Glomerular visceral epithelial cell (primary cell): ENCODE results near the gene ITM2B.
A peak's percentile ranks its signal among the peaks of the same experiment; 100 is the strongest.
"Not testable (repeated sequence)": the region's sequence is repeated elsewhere in the genome, so short reads cannot be mapped to it uniquely, and the experiment has no call there.

Experiments used
- DNase-seq: peaks from one replicate; pipeline ENCODE4 v3.0.0-alpha.2; 2016; ENCODE audit errors: extremely low spot score

The ITM2B gene

DNA sequence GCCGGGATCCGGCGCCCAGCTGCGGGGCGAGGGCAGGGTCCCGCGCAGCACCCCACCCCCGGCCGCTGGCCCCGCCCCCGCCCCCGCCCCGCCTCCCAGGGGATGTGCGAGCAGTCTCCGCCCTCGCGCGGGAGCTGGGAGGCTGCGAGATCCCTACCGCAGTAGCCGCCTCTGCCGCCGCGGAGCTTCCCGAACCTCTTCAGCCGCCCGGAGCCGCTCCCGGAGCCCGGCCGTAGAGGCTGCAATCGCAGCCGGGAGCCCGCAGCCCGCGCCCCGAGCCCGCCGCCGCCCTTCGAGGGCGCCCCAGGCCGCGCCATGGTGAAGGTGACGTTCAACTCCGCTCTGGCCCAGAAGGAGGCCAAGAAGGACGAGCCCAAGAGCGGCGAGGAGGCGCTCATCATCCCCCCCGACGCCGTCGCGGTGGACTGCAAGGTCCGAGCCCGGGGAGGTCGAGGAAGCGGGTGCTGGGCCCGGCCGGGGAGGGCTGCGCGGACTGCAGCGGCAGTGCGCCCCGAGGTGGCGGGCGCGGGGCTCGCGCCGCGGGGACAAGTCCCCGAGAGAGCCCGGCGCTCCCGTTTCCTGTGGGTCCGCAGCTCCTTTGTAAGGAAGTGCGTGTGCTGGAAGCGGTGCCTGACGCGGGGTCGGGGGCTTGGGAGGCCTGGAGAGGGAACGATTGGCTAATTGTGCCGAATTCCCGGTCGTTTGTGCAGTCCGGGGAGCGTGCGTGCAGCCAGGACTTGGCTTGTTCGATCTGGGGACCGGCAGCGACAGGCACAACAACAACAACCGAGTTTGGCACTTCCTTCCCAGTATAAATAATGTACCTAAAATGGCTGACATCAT is at the start of gene ITM2B:
ITM2B (plus strand) TSS at position 161 of the 843 bp plus-strand sequence; CDS start at position 316, 155 bp downstream.
- DNase-seq: peak; percentile 84

DNA sequence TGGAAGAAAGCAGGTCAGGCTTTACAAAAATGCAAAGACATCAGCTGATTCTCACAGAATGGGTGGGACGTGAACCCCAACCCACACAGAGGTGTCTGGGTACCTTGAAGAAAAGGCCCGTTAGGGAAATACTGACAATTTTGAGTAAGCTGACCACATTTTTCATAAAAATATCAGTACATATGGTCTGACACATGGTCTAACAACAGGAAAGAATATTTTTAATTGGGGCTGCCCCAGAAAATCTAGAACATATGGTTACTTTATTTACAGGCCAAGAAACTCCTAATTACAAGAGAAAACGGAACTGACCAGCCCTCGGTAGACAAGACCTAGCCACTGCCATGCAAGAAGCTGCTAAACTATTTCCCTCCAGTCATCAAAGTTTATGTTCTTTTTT is 48.7 kb upstream of the ITM2B start:
- no peak for DNase-seq

DNA sequence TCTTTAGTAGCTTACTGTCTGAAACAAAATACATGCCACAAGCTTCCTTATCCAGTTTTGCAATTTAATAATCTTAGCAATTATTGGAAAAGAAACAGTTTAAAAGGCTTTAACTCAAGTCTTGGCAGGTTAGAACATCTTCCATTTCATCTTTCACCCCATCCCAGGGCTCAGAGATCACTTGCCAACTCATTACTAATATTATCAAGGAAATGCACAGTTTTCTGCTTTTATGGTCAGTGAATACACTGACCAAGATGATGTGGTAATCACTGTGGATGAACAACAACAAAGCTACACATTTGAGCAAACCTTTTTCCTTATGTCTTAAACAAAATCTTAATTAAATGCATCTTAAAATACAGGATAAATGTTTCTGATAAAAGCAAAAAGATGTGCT is 48.0 kb upstream of the ITM2B start:
- DNase-seq: no peak

DNA sequence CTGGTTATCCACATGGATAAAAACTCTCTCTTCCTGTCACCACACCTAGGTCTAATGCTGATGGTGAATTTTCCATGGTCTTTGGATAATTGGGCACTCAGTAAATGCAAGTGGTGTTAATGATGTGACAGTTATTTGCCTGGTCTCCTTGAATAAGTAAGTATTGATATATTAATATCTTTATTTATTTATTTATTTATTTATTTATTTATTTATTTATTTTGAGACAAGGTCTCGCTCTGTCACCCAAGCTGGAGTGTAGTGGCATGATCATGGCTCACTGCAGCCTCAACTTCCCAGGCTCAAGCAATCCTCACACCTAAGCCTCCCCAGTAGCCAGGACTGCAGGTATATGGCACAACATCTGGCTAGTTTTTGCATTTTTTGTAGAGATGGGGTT is 46.3 kb upstream of the ITM2B start:
- no peak for DNase-seq

DNA sequence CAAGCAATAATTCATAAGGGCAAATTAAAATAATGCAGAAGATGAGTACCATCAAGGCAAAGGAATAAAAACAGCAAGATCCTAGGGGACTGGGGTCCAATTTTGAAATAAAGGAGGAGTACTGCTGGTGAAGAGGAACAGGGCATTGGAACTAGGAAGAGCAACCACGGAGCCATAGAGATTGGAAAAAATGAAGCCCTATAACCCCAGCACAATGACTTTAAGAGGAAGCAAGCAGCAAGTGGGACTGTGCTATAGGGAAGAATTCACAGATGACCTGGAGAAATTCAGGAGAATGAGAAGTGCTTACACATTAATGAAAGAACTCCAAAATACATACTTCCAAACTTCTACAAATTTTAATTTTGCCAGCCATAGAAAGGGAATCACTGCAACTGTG is 44.9 kb upstream of the ITM2B start:
- DNase-seq: no peak

DNA sequence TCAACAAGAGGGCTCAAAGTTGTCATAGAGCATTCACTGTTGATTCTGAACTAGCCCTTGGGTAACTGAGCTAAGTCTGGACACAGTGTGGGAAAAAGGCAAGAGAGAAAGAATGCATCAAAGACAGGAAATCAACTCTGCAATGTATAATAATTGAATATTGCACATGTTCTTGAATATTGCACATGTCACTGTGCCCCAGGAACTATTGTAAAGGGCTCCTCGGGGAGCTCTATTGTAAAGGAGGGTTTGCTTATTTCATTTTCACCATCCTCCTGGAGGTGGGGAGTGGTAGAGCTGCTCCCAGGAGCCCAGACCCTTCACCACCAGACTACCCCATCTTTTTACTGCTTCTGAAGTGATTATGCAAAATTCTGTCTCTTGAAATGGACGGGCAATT is 44.4 kb upstream of the ITM2B start:
- no peak for DNase-seq

DNA sequence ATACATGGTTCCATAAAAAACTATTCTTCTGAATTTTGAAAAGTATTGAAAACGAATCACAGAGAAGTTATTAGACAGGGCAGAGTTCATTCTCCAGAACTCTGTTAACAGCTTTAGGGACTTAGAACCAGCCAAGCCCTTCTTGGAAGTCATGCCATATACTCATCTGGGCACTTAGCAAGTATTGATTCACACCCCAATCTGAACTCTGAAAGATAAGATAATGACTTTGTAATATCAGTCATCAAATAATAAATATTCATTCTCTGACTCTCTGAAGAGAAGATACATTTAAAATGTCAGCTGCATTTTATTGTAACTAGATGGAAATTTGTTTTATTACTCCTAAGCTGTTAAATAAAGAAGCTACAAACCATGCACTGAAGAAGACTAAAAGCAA is 43.8 kb upstream of the ITM2B start:
- DNase-seq: no peak

DNA sequence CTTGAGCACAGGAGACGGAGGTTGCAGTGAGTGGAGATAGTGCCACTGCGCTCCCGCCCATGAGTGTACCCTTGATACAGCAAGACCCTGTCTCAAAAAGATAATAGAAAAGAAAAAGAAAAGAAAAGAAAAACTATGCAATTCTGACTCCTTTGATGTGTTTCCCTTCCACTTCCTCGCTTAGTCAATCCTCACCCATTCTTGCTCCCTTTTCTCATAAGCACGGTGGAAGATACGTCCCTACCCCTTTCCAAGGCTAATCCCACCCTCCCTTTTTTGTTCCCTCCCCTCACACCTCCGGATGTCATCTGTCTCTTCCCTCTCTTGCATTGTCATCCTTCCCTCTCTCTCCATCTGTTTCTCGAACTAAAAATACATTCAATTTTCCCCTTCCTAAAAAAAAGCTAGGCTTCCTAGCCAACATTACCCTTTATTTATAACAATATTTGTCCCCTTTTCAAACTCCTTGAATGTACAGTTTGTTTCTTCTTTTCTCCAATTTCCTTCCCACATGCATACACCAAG is 40.5 kb upstream of the ITM2B start:
- no peak for DNase-seq

DNA sequence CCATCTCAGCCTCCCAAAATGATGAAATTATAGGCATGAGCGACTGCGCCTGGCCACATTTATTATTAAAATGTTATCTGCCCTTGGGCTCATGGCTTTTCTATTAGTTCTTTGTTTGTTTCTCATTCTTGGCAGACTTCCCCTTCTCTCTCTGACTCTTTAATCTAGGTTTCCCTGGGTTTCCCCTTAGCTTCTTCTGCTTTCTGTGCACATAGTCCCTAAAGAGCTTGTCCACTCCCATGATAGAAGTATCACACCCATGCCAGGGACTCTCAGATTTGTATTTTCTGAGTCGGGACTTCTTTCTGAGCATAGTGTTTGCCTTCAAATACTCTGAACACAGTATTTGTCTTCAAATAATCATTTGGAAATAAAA is 38.6 kb upstream of the ITM2B start:
- no peak for DNase-seq

DNA sequence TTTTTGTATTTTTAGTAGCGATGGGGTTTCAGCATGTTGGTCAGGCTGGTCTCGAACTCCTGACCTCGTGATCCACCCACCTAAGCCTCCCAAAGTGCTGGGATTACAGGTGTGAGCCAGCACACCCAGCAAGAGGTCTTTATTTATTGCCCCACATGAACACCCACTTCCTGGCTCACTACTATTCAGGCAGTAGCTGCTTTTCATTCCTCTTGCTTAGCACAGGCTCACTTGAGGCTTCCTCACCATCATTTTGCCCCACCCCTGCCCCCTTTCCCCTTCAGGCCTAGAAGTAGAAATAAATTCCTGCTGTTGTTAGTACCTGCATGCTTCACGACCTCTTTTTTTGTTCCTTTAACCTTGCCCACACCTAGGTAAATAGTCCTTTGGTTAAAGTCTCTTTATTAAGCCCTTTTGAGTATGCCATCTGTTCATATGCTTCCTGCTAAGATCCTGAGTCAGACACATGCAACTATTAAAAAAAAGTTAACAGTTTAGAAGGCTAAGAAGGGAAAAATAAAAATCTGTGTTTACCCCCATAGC is 33.5 kb upstream of the ITM2B start:
- no peak for DNase-seq

DNA sequence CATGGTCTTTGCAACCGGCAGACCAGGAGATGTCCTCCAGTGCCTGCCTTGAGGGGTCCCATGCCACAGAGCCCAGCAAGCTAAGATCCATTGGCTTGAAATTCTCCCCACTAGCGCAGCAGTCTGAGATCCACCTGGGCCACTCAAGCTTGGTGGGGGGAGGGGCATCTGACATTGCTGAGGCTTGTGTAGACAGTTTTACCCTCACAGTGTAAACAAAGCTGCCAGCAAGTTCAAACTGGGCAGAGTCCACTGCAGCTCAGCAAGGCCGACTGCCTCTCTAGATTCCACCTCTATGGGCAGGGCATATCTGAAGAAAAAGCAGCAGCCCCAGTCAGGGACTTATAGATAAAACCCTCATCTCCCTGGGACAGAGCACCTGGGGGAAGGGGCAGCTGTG is 32.0 kb upstream of the ITM2B start:
- DNase-seq: no peak

DNA sequence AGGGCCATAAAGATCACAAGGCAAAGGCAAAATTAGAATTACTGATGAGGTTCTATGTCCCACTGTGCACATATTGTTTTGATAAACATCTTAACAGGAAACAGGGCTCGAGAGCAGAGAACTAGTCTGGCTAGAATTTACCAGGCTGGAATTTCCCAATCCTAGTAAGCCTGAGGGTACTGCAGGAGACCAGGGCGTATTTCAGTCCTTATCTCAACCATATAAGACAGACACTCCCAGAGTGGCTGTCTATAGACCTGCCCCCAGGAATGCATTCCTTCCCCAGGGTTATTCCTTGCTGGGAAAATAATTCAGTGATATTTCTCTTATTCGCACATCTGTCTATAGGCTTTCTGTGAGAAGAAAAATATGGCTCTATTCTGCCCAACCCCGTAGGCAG is 25.8 kb upstream of the ITM2B start:
- DNase-seq: not testable (repeated sequence)

DNA sequence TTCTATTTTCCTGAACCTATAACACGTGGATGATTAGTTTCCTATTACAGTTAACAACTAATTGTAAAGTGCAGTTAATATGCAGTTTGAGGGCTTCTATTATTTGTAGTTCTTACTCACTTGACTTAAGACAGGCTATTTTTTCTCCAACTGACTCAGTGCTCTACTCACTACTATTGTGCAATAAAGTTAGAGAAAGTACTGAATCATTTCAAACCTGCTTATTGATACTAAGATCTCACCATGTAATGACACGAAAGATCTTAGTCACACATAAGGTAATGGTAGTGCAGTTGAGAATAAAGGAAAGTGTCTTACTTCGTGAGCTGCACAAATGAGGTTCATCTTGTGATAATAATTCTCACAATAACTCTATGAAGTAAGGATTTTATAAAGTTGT is 22.8 kb upstream of the ITM2B start:
- DNase-seq: peak; percentile 31

DNA sequence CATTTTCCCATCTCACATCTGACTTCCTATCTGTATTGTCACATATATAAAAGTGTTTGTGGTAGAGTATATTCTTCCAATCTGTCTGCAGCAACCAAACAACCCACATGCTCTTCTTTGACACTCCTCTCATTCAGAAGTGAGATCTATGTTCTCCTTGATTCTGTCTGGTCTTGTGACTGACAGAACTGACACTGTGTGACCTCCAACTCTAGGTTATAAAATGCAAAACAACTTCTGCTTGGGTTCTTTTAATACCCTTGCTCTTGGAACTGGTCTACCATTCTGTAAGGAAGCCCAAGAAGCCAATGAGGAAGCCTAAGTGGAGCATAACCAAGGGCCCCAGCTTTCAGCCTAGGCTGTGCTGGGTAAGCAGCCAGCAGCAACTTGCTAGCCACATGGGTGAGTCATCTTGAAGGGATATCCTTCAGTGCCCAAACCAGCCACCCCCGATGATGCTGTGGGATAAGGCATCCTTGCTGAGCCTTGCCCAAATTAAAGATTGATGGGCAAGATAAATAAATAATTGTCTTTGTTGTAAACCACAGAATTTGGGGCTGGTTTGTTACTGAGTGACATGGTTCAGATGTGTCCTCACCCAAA is 18.4 kb upstream of the ITM2B start:
- no peak for DNase-seq

DNA sequence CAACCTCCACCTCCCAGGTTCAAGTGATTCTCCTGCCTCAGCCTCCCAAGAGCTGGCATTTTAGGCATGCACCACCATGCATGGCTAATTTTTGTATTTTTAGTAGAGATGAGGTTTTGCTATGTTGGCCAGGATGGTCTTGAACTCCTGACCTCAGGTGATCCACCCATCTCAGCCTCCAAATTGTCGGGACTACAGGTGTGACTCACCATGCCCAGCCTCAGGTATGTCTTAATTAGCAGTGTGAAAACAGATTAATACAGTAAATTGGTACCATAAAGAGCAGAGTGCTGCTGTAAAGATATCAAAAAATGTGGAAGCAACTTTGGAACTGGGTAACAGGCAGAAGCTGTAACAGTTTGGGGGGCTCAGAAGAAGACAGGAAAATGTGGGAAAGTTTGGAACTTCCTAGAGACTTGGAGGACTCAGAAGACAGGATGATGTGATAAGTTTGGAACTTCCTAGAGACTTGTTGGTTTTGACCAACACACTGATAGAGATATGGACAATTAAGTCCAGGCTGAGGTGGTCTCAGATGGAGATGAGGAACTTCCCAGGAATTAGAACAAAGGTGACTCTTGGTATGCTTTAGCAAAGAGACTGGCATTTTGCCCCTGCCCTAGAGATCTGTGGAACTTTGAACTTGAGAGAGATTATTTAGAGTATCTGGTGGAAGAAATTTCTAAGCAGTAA is 17.3 kb upstream of the ITM2B start:
- DNase-seq: not testable (repeated sequence)

DNA sequence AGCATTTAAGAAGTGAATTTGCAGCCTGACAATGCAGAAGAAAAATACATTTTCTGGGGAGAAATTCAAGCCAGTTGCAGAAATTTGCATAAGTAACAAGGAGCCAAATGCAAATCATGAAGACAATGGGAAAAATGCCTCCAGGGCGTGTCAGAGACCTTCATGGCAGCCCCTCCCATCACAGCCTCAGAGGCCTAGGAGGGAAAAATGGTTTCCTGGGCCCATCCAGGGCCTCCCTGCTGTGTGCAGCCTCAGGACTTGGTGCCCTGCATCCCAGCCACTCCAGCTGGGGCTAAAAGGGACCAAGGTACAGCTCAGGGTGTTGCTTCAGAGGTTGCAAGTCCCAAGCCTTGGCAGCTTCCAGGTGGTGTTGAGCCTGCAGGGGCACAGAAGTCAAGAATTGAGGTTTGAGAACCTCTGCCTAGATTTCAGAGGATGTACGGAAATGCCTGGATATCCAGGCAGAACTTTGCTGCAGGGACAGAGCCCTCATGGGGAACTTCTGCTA is 16.7 kb upstream of the ITM2B start:
- no peak for DNase-seq

DNA sequence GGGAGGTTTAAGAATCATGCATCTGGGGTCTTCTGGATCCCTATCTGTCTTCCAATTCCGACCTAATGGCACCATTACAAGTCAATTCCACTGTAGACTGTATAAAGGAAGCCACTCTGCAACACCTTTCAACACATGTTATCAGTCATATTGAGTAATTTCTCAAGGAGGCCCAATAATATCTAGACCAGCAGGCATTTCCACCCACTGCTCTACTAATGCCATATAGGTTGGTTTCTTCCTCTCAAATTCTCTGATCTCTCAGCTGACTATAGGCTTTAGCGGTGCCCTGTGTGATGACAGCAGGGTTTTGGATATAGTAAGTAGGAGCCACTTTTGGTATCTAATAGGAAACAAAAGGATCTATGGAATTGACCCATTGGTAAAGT is 12.4 kb upstream of the ITM2B start:
- no peak for DNase-seq

DNA sequence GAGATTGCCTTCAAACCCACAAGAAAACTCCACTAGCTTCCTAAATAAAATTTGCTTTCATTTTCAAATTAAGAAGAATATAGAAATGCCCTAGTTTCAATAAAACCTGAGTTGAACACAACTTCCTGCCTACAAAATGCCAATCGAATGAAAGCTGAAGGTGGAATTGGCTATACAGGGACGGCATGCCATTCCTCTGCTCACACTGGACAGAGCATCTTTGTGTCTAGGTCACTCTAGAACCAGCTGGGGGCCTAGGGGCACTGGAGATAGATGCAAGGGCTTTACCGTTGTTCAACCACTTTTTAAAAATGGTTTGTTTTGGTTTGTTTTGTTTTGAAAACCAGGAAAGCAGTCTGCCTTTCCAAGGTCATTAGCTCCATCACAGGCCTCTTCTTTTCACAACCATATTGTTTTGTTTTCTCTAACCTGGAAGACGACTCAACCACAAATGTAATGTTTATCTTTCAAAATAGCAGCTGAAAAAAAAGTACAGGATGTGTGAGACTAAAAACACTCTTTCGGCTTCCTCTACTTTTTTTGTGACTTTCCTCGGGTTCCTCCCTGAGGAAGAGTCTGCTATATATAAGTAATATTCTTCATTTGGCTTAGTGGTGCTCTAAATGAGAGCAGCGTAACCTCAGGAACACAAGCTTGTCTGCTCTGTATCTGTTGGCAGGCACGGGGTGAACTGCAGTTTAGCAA is 11.9 kb upstream of the ITM2B start:
- no peak for DNase-seq

DNA sequence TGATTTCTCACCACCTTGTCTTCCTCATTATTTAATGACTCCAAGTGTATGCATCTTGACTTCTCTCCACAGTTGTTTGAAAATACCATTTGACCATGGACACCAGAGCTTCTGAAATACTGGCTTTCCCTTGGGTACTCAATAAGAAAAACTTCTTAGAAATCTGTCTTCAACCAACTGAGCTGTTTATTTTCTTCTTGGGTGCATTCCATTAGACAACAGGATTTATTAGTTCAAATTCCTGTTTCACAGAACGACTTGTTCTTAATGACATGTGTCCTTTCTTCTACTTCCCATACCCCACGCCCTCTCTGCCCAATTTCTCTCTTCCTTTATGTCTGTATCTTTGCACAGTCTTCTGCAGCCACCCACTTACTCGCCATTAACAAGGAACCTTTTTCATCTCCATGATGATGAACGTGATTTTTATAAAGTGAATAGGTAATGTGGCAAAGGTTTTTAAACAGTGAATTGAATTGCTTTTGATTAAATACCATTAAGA is 11.3 kb upstream of the ITM2B start:
- no peak for DNase-seq

DNA sequence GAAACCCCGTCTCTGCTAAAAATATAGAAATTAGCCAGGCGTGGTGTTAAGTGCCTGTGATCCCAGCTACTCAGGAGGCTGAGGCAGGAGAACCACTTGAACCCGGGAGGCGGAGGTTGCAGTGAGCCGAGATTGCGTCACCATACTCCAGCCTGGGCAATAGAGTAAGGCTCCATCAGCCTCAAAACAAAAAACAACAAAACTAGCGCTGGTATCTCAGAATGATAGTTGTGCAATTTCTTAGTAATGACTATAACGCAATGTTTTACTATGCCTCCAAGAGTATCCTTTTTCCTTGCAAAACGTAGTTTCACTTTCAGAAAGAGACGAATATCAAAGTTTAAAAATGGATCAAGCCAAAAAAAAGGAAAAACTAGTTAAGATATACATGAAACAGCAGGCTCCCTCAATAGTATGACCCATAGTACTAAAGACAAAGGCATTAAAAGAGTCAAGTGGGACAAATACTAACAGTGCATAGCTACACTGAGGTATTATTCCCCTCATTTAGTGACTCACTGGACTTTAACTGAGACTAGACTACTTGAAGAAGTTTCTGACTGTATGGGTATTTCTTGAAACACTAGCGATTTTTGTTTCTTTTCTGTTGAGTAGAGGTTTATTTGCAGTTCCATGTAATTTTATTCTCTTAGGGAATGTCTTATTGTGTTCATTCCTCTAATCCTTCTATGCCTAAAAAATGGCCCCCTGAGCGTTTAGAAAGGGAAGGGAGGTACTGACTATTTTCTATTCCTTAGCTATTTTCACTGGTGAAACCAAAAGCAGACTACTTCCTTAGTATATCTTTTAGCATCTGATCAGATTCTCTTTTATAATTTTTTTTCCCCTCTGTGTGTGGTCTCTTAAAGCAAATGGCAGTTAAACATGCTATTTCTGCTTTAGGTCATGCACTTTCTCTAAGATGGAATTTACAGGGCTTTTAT is 10.4 kb upstream of the ITM2B start:
- no peak for DNase-seq
